GM12874 (cell line): ENCODE measurements around the gene THBS2.

ENCODE experiments used
- TF ChIP-seq, protein P1 (sequence below): IDR thresholded peaks from 2 replicates; pipeline ENCODE4 v1.5.1; 2011; ENCODE audit warnings: low read depth, mild to moderate bottlenecking, control low read depth, low read length, moderate library complexity; ENCODE audit not compliant: insufficient read depth

The THBS2 gene

GRCh38 chr6:169271158-169271876 is 17.7 kb upstream of the THBS2 start:
- TF ChIP-seq, protein P1, sequence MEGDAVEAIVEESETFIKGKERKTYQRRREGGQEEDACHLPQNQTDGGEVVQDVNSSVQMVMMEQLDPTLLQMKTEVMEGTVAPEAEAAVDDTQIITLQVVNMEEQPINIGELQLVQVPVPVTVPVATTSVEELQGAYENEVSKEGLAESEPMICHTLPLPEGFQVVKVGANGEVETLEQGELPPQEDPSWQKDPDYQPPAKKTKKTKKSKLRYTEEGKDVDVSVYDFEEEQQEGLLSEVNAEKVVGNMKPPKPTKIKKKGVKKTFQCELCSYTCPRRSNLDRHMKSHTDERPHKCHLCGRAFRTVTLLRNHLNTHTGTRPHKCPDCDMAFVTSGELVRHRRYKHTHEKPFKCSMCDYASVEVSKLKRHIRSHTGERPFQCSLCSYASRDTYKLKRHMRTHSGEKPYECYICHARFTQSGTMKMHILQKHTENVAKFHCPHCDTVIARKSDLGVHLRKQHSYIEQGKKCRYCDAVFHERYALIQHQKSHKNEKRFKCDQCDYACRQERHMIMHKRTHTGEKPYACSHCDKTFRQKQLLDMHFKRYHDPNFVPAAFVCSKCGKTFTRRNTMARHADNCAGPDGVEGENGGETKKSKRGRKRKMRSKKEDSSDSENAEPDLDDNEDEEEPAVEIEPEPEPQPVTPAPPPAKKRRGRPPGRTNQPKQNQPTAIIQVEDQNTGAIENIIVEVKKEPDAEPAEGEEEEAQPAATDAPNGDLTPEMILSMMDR, result no peak

- TF ChIP-seq, protein P1, result no peak
These were observed 15.8 kb upstream of the THBS2 start for GRCh38 chr6:169269180-169270076.

DNA sequence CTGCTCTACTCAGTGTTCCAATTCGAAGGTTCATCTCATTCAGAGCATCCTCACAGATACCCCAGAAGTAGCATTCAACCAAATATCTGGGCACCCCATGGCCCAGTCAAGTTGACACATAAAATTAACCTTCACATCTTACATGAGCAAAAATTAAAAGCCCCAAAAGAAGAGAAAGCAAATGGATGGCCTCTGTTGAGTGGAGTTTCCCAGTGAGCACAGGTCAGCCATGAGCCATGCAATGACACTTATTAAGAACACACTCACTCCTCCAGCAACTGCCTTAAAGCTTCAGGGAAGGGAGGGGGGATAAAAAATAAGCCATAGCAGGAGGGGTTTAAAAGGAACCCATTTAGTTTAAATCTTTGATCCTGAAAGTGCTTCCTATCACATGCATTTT is 14.6 kb upstream of the THBS2 start:
- TF ChIP-seq, protein P1, result no peak

- TF ChIP-seq, protein P1, result no peak
These were observed 13.3 kb upstream of the THBS2 start for GRCh38 chr6:169266746-169267591.

DNA sequence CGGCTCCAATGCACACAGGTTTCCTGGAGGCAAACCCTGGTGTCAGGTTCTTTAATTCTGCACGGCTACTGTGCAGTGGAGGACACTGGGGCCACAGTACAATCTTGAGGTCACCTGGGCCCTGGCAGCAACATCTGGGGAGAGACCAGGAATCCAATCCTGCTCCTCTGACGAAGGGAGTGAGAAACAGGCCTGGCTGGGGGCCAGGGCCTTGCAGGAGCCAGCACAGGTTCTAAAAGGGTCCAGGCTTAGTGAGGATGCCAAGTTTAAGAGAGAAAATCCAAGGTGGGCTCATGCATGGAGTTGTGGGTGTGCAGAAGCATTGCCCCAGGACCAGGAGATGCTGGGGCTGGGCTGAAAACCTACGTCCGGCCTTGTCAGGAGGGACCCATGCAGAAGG is 12.6 kb upstream of the THBS2 start:
- TF ChIP-seq, protein P1, result no peak

- TF ChIP-seq, protein P1, result no peak
These were observed 12.0 kb upstream of the THBS2 start for GRCh38 chr6:169265486-169266131.
